VCaP (cell line): ENCODE data around the gene CELF5.

ENCODE experiments used
- H3K27ac ChIP-seq: fragments of 450-650 bp; 2 replicates; pipeline ENCODE4 v1.5.1; 2017
- CTCF ChIP-seq: fragments of 450-650 bp; conservative IDR thresholded peaks from 2 replicates; pipeline ENCODE4 v1.5.1; 2017; ENCODE audit warnings: mild to moderate bottlenecking, moderate library complexity

Gene CELF5

GRCh38 chr19:3320853-3321252, 96.4 kb downstream of the CELF5 start:
- no peak for TF ChIP-seq CTCF
- H3K27ac ChIP-seq: no peak overlapping the region

GRCh38 chr19:3321696-3322095, 97.2 kb downstream of the CELF5 start:
- TF ChIP-seq CTCF: no peak
- H3K27ac ChIP-seq: no peak overlapping the region

DNA sequence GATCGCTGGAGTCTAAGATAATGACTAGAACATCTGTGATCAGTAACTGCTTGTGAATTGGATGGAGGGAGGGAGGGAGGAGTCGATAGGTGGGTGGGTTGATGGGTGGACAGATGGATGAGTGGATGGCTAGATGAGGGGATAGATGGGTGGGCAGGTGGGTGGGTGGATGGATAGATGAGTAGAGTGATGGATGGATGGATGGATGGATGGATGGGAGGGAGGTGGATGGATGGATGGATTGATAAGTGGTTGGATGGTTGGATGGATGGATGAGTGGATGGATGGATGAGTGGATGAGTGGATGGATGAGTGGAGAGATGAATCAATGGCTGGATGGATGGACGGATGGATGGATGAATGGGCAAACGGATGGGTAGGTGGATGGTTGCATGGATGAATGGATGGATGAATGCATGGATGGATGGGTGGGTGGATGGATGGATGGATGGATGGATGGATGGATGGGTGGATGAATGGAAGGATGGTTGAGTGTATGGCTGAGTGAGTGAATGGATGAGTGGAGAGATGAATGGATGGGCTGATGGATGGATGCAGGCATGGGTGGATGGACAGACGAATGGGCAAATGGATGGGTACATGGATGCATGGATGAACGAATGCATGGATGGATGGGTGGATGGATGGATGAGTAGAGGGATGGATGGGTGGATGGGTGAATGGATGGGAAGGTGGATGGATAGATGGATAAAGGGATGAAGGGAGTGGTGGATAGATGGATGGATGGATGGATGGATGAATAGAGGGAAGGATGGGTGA, 97.9 kb downstream of the CELF5 start:
- H3K27ac ChIP-seq: no peak overlapping the region
- TF ChIP-seq CTCF: no peak

DNA sequence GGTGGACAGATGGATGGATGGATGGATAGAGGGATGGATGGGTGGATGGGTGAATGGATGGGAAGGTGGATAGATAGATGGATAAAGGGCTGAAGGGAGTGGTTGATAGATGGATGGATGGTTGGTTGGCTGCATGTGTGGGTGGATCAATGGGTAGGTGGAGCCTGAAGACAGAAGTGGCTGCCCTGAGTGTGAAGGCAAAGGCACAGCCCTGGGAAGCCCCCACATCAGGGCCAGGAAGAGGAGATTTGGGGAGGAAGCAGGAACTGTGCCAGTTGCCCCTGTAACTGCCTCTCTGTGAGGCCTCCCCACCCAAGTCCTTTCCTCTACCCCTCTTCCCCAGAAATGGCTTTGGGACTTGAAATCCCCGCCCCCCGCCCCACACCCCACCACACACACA, 98.6 kb downstream of the CELF5 start:
- TF ChIP-seq CTCF: no peak
- no peak overlapping the region for H3K27ac ChIP-seq

DNA sequence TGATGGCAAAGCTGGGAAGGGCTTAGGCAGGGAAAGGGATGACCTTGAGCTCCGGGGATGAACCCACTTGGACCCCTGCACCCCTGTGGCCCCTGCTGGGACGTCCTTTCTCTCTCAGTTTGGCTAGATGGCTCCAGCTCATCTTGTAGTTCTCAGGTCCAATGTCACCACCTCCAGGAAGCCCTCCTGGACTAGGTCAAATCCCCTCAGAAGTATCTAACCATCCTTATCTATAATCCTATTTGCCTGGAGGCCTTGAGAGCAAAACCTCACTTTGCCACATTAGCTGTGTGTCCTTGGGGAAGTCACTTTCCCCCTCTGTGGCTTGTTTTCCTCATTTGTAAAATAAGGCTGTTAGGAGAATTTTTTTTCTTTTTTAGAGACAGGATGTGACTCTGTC, 99.2 kb downstream of the CELF5 start:
- TF ChIP-seq CTCF: no peak
- no peak overlapping the region for H3K27ac ChIP-seq

- TF ChIP-seq CTCF: peak; percentile 66
- no peak overlapping the region for H3K27ac ChIP-seq
Observed at GRCh38 chr19:3324405-3324856, 100.0 kb downstream of the CELF5 start.

DNA sequence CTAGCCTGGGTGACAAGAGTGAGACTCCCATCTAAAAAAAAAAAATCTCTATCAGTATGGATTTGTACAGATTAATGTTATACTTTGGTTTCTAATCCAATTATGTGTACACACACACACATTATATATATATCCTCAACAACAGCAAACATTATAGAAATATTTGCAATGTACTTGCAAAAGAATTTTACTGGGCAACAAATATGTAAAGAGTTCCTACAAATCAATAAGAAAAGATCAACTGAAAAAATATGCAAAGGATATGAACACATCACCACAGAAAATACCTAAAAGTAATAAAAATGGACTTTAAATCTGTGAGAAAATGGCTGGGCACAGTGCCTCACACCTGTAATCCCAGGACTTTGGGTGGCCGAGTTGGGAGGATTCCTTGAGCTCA, 101.0 kb downstream of the CELF5 start:
- H3K27ac ChIP-seq: no peak overlapping the region

More for the DNA sequence above, 101.0 kb downstream of the CELF5 start:
- TF ChIP-seq CTCF: no peak
